ENCODE data around the gene MT1G.
"Not testable (repeated sequence)": the region's sequence is repeated elsewhere in the genome, so short reads cannot be mapped to it uniquely, and the experiment has no call there.

MT1G gene

DNA sequence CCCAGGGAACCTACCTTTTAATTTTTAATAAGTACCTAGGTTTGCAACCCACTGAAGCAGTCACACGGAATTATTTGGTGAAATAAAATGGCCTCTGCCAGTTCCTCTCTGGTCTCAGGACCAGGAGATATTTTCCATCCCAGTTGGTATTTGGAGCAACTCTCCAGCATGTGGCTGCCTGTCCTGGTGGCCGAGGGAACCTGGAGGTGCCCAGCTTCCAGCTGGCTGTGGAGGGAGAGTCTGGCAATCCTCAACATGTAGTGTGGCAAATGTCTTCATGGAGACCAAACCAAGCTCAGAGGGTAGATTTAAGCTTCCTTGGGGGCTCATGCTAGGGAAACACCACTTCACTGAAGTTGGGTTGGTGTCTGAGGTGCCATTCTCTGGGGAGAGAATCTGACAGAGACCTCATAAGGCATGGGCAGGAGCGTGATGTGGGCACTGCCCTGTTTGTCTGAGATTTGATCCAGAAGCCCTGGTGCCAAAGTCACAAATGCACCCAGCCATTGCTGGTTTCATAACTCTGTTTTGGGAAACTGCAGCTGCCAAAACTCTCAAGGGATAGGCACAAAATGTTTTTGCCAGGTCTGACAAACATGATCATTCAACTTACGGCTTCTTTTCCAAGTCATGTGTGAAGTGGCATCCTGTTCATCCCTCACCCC lies 17.2 kb upstream of the MT1G start:
- no peak for DNase-seq (ENCODE audit: low spot score)

DNA sequence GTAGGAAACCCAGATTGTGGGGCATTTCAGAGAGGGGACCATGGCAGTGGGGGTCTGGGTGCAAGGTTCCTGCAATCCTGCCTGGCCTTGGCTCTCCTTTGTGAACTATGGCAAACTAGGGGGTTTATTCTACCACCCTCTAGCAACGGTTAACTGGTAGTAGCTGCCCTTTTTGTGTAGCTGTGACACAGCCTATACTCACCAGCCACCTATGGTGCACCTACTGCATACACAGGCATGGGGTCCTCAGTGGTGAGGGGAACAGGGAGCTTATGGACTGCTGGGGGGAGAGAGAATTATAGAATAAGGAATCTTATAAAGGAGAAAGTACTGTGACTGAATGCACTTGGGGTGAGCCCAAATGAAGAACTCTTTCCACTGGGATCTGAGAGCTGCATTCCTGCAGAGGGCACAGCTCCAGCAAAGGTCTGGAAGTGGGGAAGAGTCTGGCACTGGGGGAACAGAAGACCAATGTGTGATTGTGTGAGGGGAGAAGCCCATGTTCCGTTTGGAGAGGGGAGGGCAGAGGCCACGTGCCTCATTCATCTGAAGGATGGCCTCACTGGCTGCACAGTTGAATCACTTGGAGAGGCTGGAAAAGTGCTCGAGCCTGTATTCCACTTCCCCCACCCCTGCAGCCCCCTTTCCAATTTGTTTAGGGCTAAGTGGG lies 16.5 kb upstream of the MT1G start:
- DNase-seq (ENCODE audit: low spot score), result no peak

DNA sequence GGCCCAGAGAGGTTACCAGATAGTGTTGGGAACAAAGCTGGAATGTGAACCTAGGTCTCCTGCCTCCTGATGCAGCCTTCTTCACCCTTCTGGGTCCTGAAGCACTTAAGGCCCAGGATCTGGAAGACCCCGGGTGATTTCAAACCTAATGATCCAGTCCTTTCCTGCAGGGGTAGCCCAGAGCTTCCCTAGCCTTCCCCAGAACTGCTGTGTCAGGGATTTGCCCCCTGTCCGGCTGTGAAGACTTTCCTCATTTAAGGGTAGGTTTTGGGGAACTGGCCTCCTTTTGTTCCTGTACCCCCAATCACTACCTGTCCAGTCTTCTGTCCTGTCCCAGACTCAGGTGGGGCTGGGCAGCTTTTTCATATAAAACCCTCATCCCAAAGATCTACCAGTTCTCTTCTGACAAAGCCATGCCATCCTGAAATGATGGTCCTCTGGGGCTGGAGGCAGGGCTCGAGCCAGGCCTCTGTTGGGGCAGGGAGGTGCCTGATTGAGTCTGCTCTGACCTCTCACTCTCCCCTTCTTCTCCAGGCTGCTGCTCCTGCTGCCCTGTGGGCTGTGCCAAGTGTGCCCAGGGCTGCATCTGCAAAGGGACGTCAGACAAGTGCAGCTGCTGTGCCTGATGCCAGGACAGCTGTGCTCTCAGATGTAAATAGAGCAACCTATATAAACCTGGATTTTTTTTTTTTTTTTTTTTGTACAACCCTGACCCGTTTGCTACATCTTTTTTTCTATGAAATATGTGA lies 15.7 kb upstream of the MT1G start:
- DNase-seq (ENCODE audit: low spot score), result no peak

DNA sequence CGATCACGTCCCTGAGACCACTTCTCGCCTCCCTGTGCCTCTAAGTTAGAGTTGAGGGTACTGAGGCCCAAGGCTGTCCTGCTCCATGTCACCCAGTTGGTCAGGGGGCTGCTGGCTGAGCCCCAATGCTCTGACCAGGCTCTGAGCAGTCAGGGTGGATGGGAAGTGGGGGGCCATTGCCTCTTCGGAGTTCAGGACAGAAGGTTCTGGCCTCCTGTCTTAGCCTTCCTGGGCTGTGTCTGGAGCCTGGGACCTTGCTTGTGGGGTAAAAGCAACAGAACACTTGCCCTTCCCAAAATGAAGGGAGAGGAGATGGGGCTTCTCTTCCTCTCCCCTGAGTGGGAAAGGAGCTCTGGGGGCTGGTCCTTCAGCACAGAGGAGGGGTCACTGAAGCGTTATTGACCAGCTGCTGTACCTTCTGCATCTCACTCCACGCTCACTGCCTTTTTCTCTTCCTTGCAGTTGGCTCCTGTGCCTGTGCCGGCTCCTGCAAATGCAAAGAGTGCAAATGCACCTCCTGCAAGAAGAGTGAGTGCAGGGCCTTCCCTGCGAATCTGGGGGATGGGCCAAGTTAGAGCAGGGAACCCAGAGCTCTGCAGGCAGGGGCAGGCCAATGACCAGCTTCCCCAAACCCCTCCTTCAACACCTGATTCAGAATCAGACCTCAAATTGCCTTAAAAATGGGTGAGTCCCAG lies 15.0 kb upstream of the MT1G start:
- no peak for DNase-seq (ENCODE audit: low spot score)

DNA sequence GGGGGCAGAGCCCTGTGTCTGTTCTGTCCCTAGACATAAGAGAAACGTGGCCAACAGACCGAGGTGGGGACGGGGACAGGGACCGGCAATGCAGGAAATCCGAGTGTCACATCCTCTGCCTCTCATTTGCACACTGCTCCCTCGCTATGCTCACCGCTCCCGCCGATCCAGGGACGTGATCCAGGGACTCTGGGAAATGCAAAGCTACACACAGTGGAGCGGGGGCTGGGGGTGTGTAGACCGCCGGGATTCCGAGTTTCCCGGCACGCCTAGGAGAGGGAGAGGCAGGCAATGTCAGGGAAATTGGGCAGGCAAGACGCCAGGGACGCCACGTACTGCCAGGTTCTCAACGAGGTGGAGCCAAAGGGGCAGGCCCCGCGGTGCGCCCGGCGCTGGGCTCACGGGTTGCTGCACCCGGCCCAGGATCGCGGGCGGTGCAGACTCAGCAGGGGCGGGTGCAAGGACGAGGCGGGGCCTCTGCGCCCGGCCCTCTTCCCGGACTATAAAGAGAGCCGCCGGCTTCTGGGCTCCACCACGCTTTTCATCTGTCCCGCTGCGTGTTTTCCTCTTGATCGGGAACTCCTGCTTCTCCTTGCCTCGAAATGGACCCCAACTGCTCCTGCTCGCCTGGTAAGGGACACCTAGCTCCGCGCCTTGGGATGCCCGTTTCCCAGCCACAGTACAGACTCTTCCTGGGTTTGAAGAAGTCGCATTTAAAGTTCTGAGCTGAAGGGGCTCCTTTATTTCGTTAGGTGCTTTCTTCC lies 14.3 kb upstream of the MT1G start, which contains the start of gene MT1X:
Gene MT1X, plus strand, starts transcription at position 532 of the 764 bp plus-strand sequence. Its CDS starts 71 bp downstream, at position 603.
- DNase-seq (ENCODE audit: low spot score), result peak; percentile 91

DNA sequence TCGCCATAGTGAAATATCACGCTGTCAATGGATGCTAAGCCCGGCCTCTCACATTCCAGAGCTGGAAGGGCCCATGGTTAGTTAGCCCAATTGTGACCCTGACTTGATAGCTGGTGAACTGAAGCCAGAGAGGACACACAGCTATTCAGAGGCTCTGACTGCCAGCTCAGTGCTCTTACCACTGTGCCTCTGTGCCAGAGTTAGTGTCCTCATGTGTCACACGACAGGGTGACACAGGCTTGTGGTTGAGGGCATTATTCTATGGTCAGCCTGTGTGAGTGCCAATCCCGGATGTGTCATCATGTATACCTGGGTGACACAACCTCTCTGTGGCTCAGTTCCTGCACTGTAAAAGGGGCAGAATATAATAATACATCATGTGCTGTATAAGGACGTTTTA lies 12.0 kb upstream of the MT1G start:
- no peak for DNase-seq (ENCODE audit: low spot score)

DNA sequence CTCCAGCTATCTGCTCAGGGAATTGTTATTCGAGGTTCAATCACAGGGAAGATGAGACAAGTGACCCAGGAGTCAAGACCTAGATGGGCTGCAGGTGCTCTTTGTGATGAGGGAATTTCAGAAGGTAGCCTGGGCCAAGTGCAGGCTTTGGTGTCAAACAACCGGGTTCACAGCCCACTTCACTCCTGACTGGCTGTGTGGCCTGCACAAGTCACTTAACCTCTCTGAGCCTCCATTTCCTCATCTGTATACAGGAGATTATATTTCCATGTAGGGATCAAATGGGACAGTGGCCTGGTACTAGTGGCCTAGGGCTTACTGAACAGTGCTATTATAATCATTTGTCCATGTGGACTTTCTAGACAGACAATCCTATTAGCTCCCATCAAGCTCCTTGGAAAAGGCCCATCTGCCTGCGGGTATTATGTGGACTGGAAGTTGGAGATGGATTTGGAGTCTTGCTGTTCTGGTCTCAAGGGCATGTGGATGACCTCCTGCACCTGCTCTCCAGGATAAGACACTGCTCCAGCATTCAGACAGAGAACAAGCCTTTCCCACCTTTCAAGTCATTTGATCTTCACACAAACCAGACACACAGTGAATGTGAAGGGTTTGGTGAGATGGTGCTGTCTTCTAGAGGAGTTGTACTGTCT lies 11.3 kb upstream of the MT1G start:
- no peak for DNase-seq (ENCODE audit: low spot score)

DNA sequence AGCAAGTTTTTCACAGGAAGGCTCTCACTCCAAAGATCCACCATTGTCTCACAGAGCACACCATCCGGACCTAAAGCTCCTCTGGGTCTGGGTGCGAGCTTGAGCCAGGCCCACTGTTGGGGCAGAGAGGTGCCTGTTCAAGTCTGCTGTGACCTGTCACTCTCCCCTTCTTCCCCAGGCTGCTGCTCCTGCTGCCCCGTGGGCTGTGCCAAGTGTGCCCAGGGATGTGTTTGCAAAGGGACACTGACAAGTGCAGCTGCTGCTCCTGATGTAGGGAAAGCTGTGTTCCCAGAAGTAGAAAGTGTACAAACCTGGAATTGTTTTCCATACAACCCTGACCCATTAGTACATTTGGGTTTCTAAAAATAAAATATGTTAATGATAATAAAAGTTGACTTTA lies 9.6 kb upstream of the MT1G start:
- no peak for DNase-seq (ENCODE audit: low spot score)

DNA sequence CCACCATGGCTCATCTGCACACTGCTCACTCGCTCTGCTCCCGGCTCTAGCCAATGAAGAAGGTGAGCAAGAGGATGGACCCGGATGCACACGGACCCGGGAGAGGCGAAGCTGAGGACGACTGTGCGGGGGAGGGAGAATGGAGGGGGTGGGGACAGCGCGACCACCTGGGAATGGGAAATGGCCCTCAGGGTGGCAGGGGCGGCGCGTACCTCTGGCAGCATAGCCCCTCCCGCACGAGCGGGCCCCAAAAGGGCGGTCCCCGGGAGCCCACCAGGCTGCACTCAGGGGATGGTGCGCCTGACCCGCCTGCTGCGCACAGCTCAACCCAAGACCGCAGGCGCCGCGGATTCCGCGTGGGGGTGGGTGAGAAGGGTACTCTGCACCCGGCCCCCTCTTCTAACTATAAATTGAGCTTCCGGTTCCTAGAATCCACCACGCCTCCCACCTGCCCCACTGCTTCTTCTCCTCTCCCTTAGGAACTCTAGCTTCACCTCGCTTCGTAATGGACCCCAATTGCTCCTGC lies 7.9 kb upstream of the MT1G start:
- no peak for DNase-seq (ENCODE audit: low spot score)

DNA sequence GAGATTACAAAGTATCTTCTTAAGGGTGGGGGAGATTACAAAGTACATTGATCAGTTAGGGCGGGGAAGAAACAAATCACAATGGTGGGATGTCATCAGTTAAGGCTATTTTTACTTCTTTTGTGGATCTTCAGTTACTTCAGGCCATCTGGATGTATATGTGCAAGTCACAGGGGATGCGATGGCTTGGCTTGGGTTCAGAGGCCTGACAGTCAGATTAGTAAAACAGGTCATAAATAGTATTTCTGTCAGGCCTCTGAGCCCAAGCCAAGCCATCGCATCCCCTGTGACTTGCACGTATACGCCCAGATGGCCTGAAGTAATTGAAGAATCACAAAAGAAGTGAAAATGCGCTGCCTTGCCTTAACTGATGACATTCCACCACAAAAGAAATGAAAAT lies 6.7 kb upstream of the MT1G start:
- DNase-seq (ENCODE audit: low spot score), result not testable (repeated sequence)

GRCh38 chr16:56673921-56674320 lies 6.1 kb upstream of the MT1G start:
- no peak for DNase-seq (ENCODE audit: low spot score)

- DNase-seq (ENCODE audit: low spot score), result no peak
These were observed 5.1 kb upstream of the MT1G start for GRCh38 chr16:56672761-56673536.

DNA sequence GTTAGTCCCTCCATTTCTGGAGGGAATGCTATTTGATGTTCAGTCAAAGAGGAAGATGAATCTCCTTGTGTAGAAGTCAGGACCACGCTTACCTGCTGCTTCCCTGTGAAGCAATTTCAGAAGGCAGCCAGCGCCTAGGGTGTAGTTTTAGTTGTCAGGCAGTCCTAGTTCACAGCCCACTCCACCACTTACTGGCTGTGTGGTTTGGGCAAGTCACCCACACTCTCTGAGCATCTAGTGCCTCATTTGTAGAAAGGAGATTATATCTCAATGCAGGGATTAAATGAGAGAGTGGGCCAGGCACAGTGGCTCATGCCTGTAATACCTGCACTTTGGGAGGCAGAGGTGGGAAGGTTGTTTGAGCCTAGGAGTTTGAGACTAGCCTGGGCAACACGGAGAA lies 4.3 kb upstream of the MT1G start:
- DNase-seq (ENCODE audit: low spot score), result not testable (repeated sequence)

DNA sequence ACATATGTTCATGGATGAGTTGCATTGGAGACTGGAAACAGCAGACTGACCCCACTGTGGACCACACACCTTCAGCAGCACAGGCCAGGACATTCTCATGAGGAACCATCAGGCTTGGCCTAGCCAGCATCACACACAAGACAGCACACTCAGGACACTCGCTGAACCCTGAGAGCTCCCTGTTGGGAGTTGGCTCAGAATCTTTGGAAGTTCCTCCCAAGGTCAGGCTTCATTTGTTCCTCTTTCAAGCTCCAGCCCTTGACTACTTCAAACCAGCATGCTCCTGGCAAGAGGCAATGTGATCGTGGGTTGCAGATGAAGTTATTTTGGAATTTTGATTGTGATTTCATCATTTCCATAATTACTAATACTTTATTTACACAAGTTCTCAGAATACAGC lies 3.8 kb upstream of the MT1G start:
- not testable (repeated sequence) for DNase-seq (ENCODE audit: low spot score)

GRCh38 chr16:56670620-56670934 lies 2.7 kb upstream of the MT1G start:
- DNase-seq (ENCODE audit: low spot score), result no peak

- no peak for DNase-seq (ENCODE audit: low spot score)
These were observed 2.2 kb upstream of the MT1G start for GRCh38 chr16:56669840-56670619.

- DNase-seq (ENCODE audit: low spot score), result no peak
These were observed 1.4 kb upstream of the MT1G start, which contains the start of gene MT1H for GRCh38 chr16:56669005-56669839. TSS of gene MT1H (plus strand) at chr16:56669814. CDS start at chr16:56669885, 71 bp downstream.

All from left forelimb (tissue), 1 donor.